Astrocyte of the cerebellum (primary cell): ENCODE results near the gene RAB4B.
"Not testable (repeated sequence)": the region's sequence is repeated elsewhere in the genome, so short reads cannot be mapped to it uniquely, and the experiment has no call there.

ENCODE experiments used
- DNase-seq: peaks from one replicate; pipeline ENCODE4 v3.0.0-alpha.2; 2011; ENCODE audit warnings: low read depth
- H3K4me3 ChIP-seq: 2 replicates; pipeline ENCODE4 v1.5.1; 2011; ENCODE audit warnings: mild to moderate bottlenecking, low read depth, low read length, moderate library complexity
- in situ Hi-C: cut with HindIII; loops from 2 replicates; pipeline ENCODE4 v1.10.0; 2017; ENCODE audit warnings: low sequenced_read_pairs
- TF ChIP-seq, protein P1 (sequence below): IDR thresholded peaks from 2 replicates; pipeline ENCODE4 v1.5.1; 2012; ENCODE audit warnings: low read length, low read depth, moderate library complexity, mild to moderate bottlenecking; ENCODE audit errors: missing control alignments

Gene RAB4B

DNA sequence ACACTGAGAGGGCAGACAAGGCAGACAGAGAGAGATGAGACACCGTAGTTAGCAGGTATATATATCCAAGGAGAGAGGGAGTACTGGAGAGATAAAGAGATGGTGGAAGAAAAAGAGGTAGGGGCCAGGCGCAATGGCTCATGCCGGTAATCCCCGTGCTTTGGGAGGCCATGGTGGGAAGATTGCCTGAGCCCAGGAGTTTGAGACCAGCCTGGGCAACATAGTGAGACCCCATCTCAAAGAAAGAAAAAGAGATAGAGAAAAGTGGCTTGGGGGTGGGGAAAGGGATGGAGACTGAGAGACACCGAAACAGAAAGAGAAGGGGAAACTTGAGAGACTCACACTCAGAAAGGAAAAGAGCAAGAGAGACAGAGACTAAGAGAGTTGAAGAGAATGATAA, 2.5 kb downstream of the RAB4B start:
- DNase-seq = no peak
- in situ Hi-C loops = no loop called here
- TF ChIP-seq, protein P1, sequence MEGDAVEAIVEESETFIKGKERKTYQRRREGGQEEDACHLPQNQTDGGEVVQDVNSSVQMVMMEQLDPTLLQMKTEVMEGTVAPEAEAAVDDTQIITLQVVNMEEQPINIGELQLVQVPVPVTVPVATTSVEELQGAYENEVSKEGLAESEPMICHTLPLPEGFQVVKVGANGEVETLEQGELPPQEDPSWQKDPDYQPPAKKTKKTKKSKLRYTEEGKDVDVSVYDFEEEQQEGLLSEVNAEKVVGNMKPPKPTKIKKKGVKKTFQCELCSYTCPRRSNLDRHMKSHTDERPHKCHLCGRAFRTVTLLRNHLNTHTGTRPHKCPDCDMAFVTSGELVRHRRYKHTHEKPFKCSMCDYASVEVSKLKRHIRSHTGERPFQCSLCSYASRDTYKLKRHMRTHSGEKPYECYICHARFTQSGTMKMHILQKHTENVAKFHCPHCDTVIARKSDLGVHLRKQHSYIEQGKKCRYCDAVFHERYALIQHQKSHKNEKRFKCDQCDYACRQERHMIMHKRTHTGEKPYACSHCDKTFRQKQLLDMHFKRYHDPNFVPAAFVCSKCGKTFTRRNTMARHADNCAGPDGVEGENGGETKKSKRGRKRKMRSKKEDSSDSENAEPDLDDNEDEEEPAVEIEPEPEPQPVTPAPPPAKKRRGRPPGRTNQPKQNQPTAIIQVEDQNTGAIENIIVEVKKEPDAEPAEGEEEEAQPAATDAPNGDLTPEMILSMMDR = no peak
- H3K4me3 ChIP-seq = no peak overlapping the region

DNA sequence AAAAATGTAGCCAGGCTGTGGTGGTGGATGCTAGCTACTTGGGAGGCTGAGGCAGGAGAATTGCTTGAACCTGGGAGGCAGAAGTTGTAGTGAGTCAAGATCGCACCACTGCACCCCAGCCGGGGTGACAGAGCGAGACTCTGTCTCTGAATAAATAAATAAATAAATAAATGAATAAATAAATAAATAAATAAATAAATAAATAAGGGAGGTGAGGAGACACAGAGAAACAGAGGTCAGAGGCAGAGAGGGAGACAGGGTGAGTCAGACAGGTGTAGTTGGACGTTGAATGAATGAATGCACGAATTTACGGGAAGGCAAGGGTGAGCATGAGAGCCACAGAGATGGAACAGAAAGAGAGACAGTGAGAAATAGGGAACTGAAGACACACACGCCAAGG, 3.1 kb downstream of the RAB4B start:
- TF ChIP-seq, protein P1 = no peak
- no peak overlapping the region for H3K4me3 ChIP-seq
- DNase-seq = no peak
- in situ Hi-C loops = no loop called here

DNA sequence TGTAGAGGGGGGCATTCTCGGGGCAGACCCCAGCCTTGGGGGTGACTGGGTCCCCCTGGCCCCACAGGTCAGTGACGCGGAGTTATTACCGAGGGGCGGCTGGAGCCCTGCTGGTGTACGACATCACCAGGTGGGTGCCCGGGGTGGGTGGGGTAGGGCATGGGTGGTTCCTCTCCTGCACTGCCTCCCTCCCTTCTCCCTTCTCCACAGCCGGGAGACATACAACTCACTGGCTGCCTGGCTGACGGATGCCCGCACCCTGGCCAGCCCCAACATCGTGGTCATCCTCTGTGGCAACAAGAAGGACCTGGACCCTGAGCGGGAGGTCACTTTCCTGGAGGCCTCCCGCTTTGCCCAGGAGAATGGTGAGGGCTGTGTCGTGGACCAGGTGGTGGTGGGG, 5.7 kb downstream of the RAB4B start:
- TF ChIP-seq, protein P1 = no peak
- in situ Hi-C loops = no loop called here
- DNase-seq = no peak
- no peak overlapping the region for H3K4me3 ChIP-seq

DNA sequence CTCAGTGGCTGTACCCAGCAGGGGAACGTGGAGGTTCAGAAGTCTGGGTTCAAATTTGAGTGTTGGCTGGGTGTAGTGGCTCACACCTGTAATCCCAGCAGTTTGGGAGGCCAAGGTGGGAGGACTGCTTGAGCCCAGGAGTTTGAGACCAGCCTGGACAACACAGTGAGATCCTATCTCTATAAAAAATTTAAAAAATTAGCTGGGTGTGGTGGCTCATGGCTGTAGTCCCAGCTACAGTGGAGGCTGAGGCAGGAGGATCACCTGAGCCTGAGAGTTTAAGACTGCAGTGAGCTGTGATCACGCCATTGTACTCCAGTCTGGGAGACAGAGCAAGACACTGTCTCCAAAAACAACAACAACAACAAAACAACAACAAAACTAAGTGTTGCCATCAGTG, 6.1 kb downstream of the RAB4B start:
- H3K4me3 ChIP-seq = not testable (repeated sequence)

DNA sequence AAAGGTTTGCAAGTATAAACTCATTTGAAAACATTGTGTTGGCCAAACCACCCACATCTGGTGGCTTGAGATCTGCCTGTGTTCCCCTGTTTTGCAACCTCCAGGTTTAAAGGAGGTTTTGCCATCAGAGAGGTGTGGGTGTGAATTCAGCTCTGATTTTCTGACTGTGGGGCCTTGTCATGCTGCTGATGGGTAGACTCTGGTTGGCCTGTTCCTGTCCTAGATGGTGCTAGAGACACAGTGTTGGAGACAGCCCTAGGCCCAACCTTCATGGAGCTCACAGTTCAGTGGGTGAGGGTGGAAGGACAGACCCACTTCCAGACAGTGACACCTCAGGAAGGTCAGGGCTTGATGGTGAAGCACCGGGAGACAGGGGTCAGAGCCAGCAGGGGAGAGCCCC, 7.5 kb downstream of the RAB4B start:
- no peak for DNase-seq
- H3K4me3 ChIP-seq = no peak overlapping the region
- in situ Hi-C loops = no loop called here
- TF ChIP-seq, protein P1 = no peak

More for the DNA sequence above, 6.1 kb downstream of the RAB4B start:
- in situ Hi-C loops, DNase-seq: not testable (repeated sequence)

DNA sequence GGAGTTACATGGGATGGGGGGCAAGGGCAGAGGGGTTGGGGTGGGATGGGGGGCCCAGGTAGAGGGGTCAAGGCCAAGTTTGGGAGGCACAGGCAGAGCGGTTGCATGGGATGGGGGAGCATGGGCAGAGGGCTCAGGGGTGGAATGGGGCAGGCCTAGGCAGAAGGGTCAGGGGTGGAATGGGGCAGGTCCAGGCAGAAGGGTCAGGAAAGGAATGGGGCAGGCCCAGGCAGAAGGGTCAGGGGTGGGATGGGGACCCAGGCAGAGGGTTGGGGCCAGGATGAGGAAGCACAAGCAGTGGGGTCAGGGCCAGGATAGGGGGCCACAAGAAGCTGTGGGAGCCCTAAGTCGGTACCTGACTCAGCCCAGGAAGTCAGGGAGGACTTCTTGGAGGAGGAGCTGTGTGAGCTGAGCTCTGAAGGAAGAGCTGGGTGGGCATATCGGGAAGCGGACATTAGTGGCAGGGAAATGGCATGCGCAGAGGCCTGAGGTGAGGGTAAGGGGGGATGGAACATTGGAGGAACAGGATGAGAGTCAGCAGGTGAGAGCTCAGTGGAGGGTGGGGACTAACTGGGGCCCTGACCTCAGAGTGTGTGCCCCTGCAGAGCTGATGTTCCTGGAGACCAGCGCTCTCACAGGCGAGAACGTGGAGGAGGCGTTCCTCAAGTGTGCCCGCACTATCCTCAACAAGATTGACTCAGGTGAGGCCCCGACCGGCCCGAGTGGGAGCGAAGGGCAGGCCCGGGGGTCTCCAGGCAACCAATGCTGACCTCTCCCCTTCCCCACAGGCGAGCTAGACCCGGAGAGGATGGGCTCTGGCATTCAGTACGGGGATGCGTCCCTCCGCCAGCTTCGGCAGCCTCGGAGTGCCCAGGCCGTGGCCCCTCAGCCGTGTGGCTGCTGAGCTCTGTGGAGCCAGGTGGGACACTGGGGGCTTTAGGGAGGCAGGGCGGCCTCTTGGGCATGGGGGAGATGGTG, 8.3 kb downstream of the RAB4B start:
- no peak for DNase-seq
- TF ChIP-seq, protein P1 = no peak
- H3K4me3 ChIP-seq = no peak overlapping the region
- in situ Hi-C loops = no loop called here

DNA sequence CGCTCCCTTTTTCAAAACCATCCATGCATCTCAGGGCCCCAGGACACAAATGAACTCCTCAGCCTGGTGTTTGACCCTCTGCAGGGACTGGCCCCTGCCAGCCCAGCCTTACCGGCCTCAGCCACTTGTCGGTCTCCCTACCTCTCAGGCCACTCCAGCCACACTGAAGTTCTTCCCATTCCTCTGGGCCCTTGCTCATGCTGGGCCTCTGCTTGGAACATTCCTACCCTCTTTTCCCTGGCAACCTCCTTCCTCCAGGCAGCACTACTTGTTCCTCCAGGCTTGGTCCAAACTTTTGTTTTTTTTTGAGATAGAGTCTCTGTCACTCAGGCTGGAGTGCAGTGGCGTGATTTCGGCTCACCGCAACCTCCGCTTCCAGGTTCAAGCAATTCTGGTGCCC, 13.3 kb downstream of the RAB4B start:
- in situ Hi-C loops = no loop called here
- no peak for DNase-seq
- no peak overlapping the region for H3K4me3 ChIP-seq
- TF ChIP-seq, protein P1 = no peak
